ENCODE results near the gene FTH1. TPM values are rescaled to one million over a fixed set of nuclear protein-coding genes. Genes with fewer than 3 reads are reported as not detected.
A peak's percentile ranks its signal among the peaks of the same experiment; 100 is the strongest.
"Not testable (repeated sequence)": the region's sequence is repeated elsewhere in the genome, so short reads cannot be mapped to it uniquely, and the experiment has no call there.

The FTH1 gene
- total and polyA plus RNA-seq, 4 experiments from 2014 or later = 695 to 3,378 (median 1,943) TPM

DNA sequence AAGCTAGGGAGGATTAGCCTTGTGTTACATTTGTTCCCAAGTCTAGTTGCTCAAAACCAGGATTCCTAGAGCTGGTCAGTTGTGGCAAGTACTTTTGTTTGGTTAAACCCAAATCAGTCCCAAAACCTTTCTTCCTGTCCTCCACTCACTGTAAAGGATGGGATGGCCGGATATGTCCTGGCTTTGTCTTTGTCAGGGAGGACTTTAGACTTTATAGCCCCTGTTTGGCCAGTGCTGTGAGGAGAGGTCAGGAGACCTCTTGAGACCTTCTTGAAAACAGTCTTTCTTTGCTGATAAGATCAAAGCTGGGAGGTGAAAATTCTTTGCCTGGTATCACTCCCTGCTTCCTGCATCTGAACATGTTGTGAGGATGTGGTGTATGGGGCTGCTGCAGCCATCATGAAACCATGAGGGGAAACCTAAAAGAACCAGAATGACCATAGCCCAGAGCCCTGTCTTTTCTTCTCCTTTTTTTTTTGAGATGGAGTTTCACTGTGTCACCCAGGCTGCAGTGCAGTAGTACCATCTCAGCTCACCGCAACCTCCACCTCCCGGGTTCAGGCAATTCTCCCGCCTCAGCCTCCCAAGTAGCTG lies 43.6 kb upstream of the FTH1 start:
- CTCF ChIA-PET (ENCODE audit: partially characterized antibody) = interaction anchor here (0.8 kb wide), 1 partner anchor 12 kb away, joined by 3 read pairs; no protein-coding TSS in a partner anchor
- POLR2A ChIA-PET (ENCODE audit: partially characterized antibody) = interaction anchor here (1.5 to 2.7 kb wide), 2 partner anchors 14 to 44 kb away, joined by 8 to 10 read pairs; partner anchors contain the start of gene FTH1

DNA sequence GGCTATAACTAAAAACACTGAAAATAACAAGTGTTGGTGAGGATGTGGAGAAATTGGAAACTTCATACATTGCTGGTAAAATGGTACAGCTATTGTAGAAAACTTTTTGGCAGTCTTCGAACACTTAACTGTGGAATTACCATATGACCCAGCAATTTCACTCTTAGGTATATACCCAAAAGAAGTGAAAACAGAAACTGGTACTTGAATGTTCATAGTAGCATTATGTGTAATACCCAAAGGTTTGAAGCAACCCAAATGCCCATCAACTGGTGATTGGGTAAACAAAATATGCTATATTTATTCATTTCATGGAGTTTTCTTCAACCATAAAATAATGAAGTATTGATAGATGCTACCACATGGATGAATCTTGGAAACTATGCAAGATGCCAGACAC lies 40.8 kb upstream of the FTH1 start:
- CTCF ChIA-PET (ENCODE audit: partially characterized antibody) = no interaction called here
- H3K27me3 Mint-ChIP-seq = peaks cover 0 to 8% of the 10 kb centered on the region in 2 donors
- Histone ChIP-seq H3K9me3 (ENCODE audit: control insufficient read depth in 1 of 2, low read length in 2 of 2) (no peaks in the 10 kb centered on the region), H3K27ac (ENCODE audit: low read depth, low read length) (no peak overlapping the region), H3K36me3 (ENCODE audit: insufficient read depth, low read length) (no peaks in the 10 kb centered on the region), H3K4me1 (ENCODE audit: insufficient read depth, low read length) (no peaks in the 10 kb centered on the region), H3K4me3 (ENCODE audit: low read length in 2 of 2) (no peak overlapping the region), H3K27me3 (ENCODE audit: insufficient read depth, low read length) (no peaks in the 10 kb centered on the region)
- DNase-seq = no peak
- H3K4me3 Mint-ChIP-seq = no peak overlapping the region
- H3K4me1 Mint-ChIP-seq = no peaks in the 10 kb centered on the region
- POLR2A ChIA-PET (ENCODE audit: partially characterized antibody) = interaction anchor here (1.0 kb wide), 1 partner anchor 13 kb away, joined by 5 read pairs; no protein-coding TSS in a partner anchor
- H3K27ac Mint-ChIP-seq = no peak overlapping the region
- intact Hi-C loops (cut with micrococcal nuclease) = no loop called here
- peaks cover 0 to 2% (median 0%) of the 10 kb centered on the region in 8 donors for H3K9me3 Mint-ChIP-seq
- H3K36me3 Mint-ChIP-seq = no peaks in the 10 kb centered on the region

More for the DNA sequence above, 43.6 kb upstream of the FTH1 start:
- no peak for DNase-seq
- Histone ChIP-seq H3K27me3 (ENCODE audit: insufficient read depth, low read length) (no peaks in the 10 kb centered on the region), H3K4me1 (ENCODE audit: insufficient read depth, low read length) (no peaks in the 10 kb centered on the region), H3K36me3 (ENCODE audit: insufficient read depth, low read length) (no peaks in the 10 kb centered on the region), H3K27ac (ENCODE audit: low read depth, low read length) (no peak overlapping the region), H3K4me3 (ENCODE audit: low read length in 2 of 2) (no peak overlapping the region), H3K9me3 (ENCODE audit: control insufficient read depth in 1 of 2, low read length in 2 of 2) (no peaks in the 10 kb centered on the region)
- intact Hi-C loops (cut with micrococcal nuclease) = no loop called here
- Mint-ChIP-seq H3K9me3 (peaks cover 0 to 2% (median 0%) of the 10 kb centered on the region in 8 donors), H3K4me1 (no peaks in the 10 kb centered on the region), H3K27ac (peak overlapping the region in 3 of 7 donors; percentile 8 to 48 (median 24)), H3K27me3 (peaks cover 0 to 6% of the 10 kb centered on the region in 2 donors), H3K4me3 (no peak overlapping the region), H3K36me3 (no peaks in the 10 kb centered on the region)

DNA sequence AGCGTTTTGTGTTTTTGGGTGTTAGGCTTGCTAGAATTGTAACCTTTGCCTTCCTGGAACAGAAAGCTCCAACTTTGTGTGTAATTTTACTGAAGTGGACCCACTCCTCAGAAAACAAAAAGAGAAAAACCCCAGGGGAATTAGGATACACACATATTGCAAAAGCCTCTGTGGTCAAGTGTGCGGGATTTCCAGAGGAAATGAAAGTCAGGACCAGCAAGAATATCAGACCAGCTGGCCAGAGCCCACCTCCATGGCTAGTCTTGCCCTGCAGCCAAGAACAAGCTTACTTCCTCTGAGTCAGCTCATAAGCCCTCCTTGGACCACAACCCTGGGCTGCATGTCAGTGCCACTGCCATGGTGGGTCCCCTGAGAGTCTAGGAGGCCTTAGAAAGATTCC lies 37.0 kb upstream of the FTH1 start:
- Histone ChIP-seq H3K4me3 (ENCODE audit: low read length in 2 of 2) (no peak overlapping the region), H3K36me3 (ENCODE audit: insufficient read depth, low read length) (no peaks in the 10 kb centered on the region), H3K27me3 (ENCODE audit: insufficient read depth, low read length) (no peaks in the 10 kb centered on the region), H3K9me3 (ENCODE audit: control insufficient read depth in 1 of 2, low read length in 2 of 2) (no peaks in the 10 kb centered on the region), H3K27ac (ENCODE audit: low read depth, low read length) (no peak overlapping the region), H3K4me1 (ENCODE audit: insufficient read depth, low read length) (no peaks in the 10 kb centered on the region)
- H3K9me3 Mint-ChIP-seq = peaks cover 0 to 8% (median 1%) of the 10 kb centered on the region in 8 donors
- DNase-seq = no peak
- ChIA-PET CTCF (ENCODE audit: partially characterized antibody) (interaction anchor here (1.2 kb wide), 1 partner anchor 105 kb away, joined by 3 read pairs; no protein-coding TSS in a partner anchor), POLR2A (ENCODE audit: partially characterized antibody) (no interaction called here)
- no peak overlapping the region for H3K4me3 Mint-ChIP-seq
- intact Hi-C loops (cut with micrococcal nuclease) = no loop called here
- no peaks in the 10 kb centered on the region for H3K4me1 Mint-ChIP-seq
- H3K36me3 Mint-ChIP-seq = peaks cover under 1 to 6% of the 10 kb centered on the region in 2 donors
- peaks cover 0 to 5% of the 10 kb centered on the region in 2 donors for H3K27me3 Mint-ChIP-seq
- no peak overlapping the region for H3K27ac Mint-ChIP-seq

GRCh38 chr11:62002283-62002682 lies 34.8 kb upstream of the FTH1 start:
- not testable (repeated sequence) for H3K4me1 Mint-ChIP-seq
- POLR2A ChIA-PET (ENCODE audit: partially characterized antibody) = interaction anchor here (1.3 kb wide), 1 partner anchor 34 kb away, joined by 3 read pairs; no protein-coding TSS in a partner anchor

DNA sequence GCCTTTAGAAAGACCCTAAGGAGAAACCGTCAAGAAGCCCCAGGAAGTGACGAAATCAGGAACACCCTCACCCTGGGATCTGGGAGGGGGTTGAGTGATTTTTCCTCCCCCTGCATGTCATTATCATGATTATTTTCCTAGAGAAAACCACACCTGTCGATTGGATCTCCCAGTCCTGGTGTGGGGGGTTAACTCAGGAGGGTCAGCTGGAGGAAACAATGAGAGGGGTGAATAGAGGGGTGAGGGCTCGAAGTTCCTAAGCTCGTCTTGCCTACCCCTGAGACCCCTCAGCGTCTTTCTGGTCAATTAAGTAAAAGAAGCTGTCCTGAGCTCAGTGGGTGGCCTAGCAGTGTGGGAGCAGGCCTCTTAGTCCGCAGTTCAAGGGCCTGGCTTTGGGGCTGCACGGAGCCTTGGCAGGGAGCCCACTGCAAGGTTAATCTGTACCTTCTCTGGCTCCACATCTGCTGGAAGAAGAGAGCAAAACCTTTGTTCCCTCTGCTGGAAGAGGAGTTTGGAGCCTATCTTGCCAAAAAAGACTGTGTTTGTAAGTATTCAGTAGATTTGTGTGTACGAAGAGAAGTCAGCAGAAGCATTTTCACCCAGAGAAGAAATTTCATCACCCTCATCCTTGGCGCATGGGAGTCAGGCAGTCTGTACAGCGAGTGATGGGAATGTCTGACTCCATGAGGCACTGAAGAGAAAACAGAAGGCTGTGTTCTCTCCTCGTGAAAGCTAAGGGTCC lies 34.2 kb upstream of the FTH1 start:
- DNase-seq = no peak
- Histone ChIP-seq H3K4me3 (ENCODE audit: low read length in 2 of 2) (no peak overlapping the region), H3K4me1 (ENCODE audit: insufficient read depth, low read length) (no peaks in the 10 kb centered on the region), H3K27me3 (ENCODE audit: insufficient read depth, low read length) (no peaks in the 10 kb centered on the region), H3K36me3 (ENCODE audit: insufficient read depth, low read length) (no peaks in the 10 kb centered on the region), H3K27ac (ENCODE audit: low read depth, low read length) (no peak overlapping the region), H3K9me3 (ENCODE audit: control insufficient read depth in 1 of 2, low read length in 2 of 2) (no peaks in the 10 kb centered on the region)
- POLR2A ChIA-PET (ENCODE audit: partially characterized antibody) = interaction anchor here (1.3 kb wide), 1 partner anchor 34 kb away, joined by 3 read pairs; no protein-coding TSS in a partner anchor
- peak overlapping the region in 1 of 7 donors; percentile 37 for H3K27ac Mint-ChIP-seq
- no peaks in the 10 kb centered on the region for H3K4me1 Mint-ChIP-seq
- H3K27me3 Mint-ChIP-seq = peaks cover 0 to 2% of the 10 kb centered on the region in 2 donors
- intact Hi-C loops (cut with micrococcal nuclease) = no loop called here
- H3K9me3 Mint-ChIP-seq = peaks cover 0 to 19% (median 13%) of the 10 kb centered on the region in 8 donors
- CTCF ChIA-PET (ENCODE audit: partially characterized antibody) = interaction anchor here (1.1 kb wide), 1 partner anchor 80 kb away, joined by 3 read pairs; no protein-coding TSS in a partner anchor
- no peak overlapping the region for H3K4me3 Mint-ChIP-seq
- peaks cover 10 to 17% of the 10 kb centered on the region in 2 donors for H3K36me3 Mint-ChIP-seq

More at GRCh38 chr11:62002283-62002682, 34.8 kb upstream of the FTH1 start:
- H3K4me1 ChIP-seq (ENCODE audit: insufficient read depth, low read length); H3K27me3 ChIP-seq (ENCODE audit: insufficient read depth, low read length); DNase-seq; H3K4me3 ChIP-seq (ENCODE audit: low read length in 2 of 2); H3K4me3 Mint-ChIP-seq; H3K27ac ChIP-seq (ENCODE audit: low read depth, low read length); H3K36me3 ChIP-seq (ENCODE audit: insufficient read depth, low read length); H3K9me3 ChIP-seq (ENCODE audit: control insufficient read depth in 1 of 2, low read length in 2 of 2); intact Hi-C loops (cut with micrococcal nuclease); H3K27me3 Mint-ChIP-seq: not testable (repeated sequence)
- peak overlapping the region in 2 of 7 donors; percentile 36 to 77 for H3K27ac Mint-ChIP-seq
- peaks cover 10 to 17% of the 10 kb centered on the region in 2 donors for H3K36me3 Mint-ChIP-seq
- CTCF ChIA-PET (ENCODE audit: partially characterized antibody) = interaction anchor here (1.1 kb wide), 1 partner anchor 80 kb away, joined by 3 read pairs; no protein-coding TSS in a partner anchor
- H3K9me3 Mint-ChIP-seq = peaks cover 0 to 19% (median 13%) of the 10 kb centered on the region in 8 donors

GRCh38 chr11:62000539-62001446 lies 33.4 kb upstream of the FTH1 start:
- peak overlapping the region in 3 of 7 donors; percentile 4 to 37 (median 37) for H3K27ac Mint-ChIP-seq
- DNase-seq = no peak

More at GRCh38 chr11:62000539-62001446, 33.4 kb upstream of the FTH1 start:
- CTCF ChIA-PET (ENCODE audit: partially characterized antibody) = no interaction called here
- Histone ChIP-seq H3K9me3 (ENCODE audit: control insufficient read depth in 1 of 2, low read length in 2 of 2) (no peaks in the 10 kb centered on the region), H3K4me3 (ENCODE audit: low read length in 2 of 2) (no peak overlapping the region), H3K27ac (ENCODE audit: low read depth, low read length) (no peak overlapping the region), H3K36me3 (ENCODE audit: insufficient read depth, low read length) (no peaks in the 10 kb centered on the region), H3K4me1 (ENCODE audit: insufficient read depth, low read length) (no peaks in the 10 kb centered on the region), H3K27me3 (ENCODE audit: insufficient read depth, low read length) (no peaks in the 10 kb centered on the region)
- Mint-ChIP-seq H3K9me3 (peaks cover 0 to 19% (median 13%) of the 10 kb centered on the region in 8 donors), H3K4me3 (no peak overlapping the region), H3K36me3 (peaks cover 10 to 17% of the 10 kb centered on the region in 2 donors), H3K4me1 (no peaks in the 10 kb centered on the region), H3K27me3 (peaks cover 0 to 2% of the 10 kb centered on the region in 2 donors)
- POLR2A ChIA-PET (ENCODE audit: partially characterized antibody) = interaction anchor here (1.3 kb wide), 1 partner anchor 33 kb away, joined by 3 read pairs; no protein-coding TSS in a partner anchor
- intact Hi-C loops (cut with micrococcal nuclease) = no loop called here

All from CD4-positive, alpha-beta memory T cell (primary cell).